Neural progenitor cell (in vitro differentiated cells): ENCODE results near the gene PTPRK.

Experiments
- EZH2 ChIP-seq: fragments of 200-600 bp; sonication (generic); IDR thresholded peaks from 2 replicates; pipeline ENCODE4 v1.6.1; 2017; ENCODE audit warnings: antibody characterized with exemption, mild to moderate bottlenecking, moderate library complexity
- EZH2phosphoT487 ChIP-seq: fragments of 200-600 bp; sonication (generic); IDR thresholded peaks from 2 replicates; pipeline ENCODE4 v1.6.1; 2017; ENCODE audit warnings: antibody characterized with exemption
- TF ChIP-seq, protein P1 (sequence below): fragments of 200-600 bp; sonication (generic); IDR thresholded peaks from 2 replicates; pipeline ENCODE4 v1.5.1; 2017; ENCODE audit warnings: antibody characterized with exemption, mild to moderate bottlenecking

DNA sequence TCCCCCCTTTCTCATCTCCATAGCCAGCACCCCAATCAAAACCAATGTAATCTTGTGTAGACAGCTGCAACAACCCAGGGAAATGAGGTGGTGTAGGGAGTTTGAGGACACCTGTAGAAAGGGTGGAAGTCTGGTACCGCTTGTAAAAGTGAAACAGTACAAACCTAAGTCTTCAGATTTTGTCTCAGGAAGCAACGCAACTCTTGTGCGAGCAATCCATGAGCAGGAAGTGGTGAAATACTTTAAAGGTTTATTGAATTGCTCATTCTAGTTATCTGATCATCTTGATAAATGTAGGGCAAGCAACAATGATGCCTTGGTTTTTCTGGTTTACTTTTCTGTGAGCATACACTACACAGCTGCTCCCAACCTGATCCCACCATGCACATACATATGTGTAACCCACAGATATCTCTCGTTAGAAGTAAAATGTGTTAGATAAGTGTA, 548.4 kb downstream of the PTPRK start:
- TF ChIP-seq, protein P1, sequence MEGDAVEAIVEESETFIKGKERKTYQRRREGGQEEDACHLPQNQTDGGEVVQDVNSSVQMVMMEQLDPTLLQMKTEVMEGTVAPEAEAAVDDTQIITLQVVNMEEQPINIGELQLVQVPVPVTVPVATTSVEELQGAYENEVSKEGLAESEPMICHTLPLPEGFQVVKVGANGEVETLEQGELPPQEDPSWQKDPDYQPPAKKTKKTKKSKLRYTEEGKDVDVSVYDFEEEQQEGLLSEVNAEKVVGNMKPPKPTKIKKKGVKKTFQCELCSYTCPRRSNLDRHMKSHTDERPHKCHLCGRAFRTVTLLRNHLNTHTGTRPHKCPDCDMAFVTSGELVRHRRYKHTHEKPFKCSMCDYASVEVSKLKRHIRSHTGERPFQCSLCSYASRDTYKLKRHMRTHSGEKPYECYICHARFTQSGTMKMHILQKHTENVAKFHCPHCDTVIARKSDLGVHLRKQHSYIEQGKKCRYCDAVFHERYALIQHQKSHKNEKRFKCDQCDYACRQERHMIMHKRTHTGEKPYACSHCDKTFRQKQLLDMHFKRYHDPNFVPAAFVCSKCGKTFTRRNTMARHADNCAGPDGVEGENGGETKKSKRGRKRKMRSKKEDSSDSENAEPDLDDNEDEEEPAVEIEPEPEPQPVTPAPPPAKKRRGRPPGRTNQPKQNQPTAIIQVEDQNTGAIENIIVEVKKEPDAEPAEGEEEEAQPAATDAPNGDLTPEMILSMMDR, result no peak
- TF ChIP-seq EZH2, result no peak
- TF ChIP-seq EZH2phosphoT487, result no peak
